GM19193 (cell line): ENCODE measurements around the gene ESD.

ENCODE experiments used
- POLR2A ChIP-seq: IDR thresholded peaks from 4 replicates; pipeline ENCODE4 v1.6.1; 2011; ENCODE audit not compliant: insufficient read depth, insufficient read length; ENCODE audit errors: extremely low read depth

The ESD gene

GRCh38 chr13:46796515-46797474, at the start of gene ESD:
ESD (minus strand) TSS chr13:46797161; CDS start chr13:46791413, 5,748 bp downstream.
- TF ChIP-seq POLR2A, result peak; percentile 74

GRCh38 chr13:46846726-46847125, 49.8 kb upstream of the ESD start:
- TF ChIP-seq POLR2A, result no peak

GRCh38 chr13:46845146-46845545, 48.2 kb upstream of the ESD start:
- TF ChIP-seq POLR2A, result no peak

GRCh38 chr13:46844431-46844830, 47.5 kb upstream of the ESD start:
- TF ChIP-seq POLR2A, result no peak

GRCh38 chr13:46839399-46839798, 42.4 kb upstream of the ESD start:
- no peak for TF ChIP-seq POLR2A

GRCh38 chr13:46834657-46835056, 37.7 kb upstream of the ESD start:
- TF ChIP-seq POLR2A, result no peak

GRCh38 chr13:46831588-46832194, 34.7 kb upstream of the ESD start:
- no peak for TF ChIP-seq POLR2A

GRCh38 chr13:46830405-46831005, 33.5 kb upstream of the ESD start:
- TF ChIP-seq POLR2A, result no peak

GRCh38 chr13:46822551-46822950, 25.6 kb upstream of the ESD start:
- no peak for TF ChIP-seq POLR2A

GRCh38 chr13:46817838-46818476, 21.0 kb upstream of the ESD start:
- no peak for TF ChIP-seq POLR2A

GRCh38 chr13:46817095-46817494, 20.1 kb upstream of the ESD start:
- no peak for TF ChIP-seq POLR2A

- TF ChIP-seq POLR2A, result no peak
Observed at GRCh38 chr13:46816371-46816770, 19.4 kb upstream of the ESD start.

- no peak for TF ChIP-seq POLR2A
Observed at GRCh38 chr13:46812301-46812797, 15.4 kb upstream of the ESD start.

GRCh38 chr13:46810440-46810839, 13.5 kb upstream of the ESD start:
- no peak for TF ChIP-seq POLR2A

- no peak for TF ChIP-seq POLR2A
Observed at GRCh38 chr13:46804391-46804815, 7.4 kb upstream of the ESD start.
